Stimulated activated CD8-positive, alpha-beta memory T cell treated with anti-CD3 and anti-CD28 coated beads, Interleukin-7, amount 100 ng/mL, for 4 hours (primary cell): ENCODE measurements around the gene SMIM14.
"Not testable (repeated sequence)": the region's sequence is repeated elsewhere in the genome, so short reads cannot be mapped to it uniquely, and the experiment has no call there.

Source experiments
- DNase-seq, 2 donors: peaks; one replicate each; pipeline ENCODE4 v3.0.0-alpha.2; 2020; ENCODE audit warnings: low read depth in 2 of 2

The SMIM14 gene

GRCh38 chr4:39597695-39598381, 40.8 kb downstream of the SMIM14 start:
- DNase-seq, result no peak

DNA sequence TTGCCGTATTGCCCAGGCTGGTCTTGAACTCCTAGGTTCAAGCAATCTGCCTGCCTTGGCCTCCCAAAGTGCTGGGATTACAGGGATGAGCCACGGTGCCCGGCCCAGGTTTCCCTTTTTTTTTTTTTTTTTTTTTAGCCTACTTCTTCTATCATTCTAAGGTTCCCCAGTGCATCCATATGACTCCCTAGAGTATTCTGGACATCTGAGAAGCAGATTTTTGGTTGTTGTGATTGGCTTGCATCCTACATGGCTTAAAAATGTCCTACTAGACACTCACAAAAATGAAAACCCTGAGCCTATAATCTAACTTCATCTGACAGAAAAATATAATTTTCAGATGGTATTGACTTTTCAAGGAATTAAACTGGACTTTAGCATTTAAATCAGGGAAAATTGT, 41.7 kb downstream of the SMIM14 start:
- DNase-seq, result no peak

- no peak for DNase-seq
Measured at GRCh38 chr4:39591290-39591689, 47.4 kb downstream of the SMIM14 start.

- DNase-seq, result no peak
Measured at GRCh38 chr4:39587881-39588280, 50.8 kb downstream of the SMIM14 start.

- DNase-seq, result no peak
Measured at GRCh38 chr4:39574946-39575345, 63.7 kb downstream of the SMIM14 start.

DNA sequence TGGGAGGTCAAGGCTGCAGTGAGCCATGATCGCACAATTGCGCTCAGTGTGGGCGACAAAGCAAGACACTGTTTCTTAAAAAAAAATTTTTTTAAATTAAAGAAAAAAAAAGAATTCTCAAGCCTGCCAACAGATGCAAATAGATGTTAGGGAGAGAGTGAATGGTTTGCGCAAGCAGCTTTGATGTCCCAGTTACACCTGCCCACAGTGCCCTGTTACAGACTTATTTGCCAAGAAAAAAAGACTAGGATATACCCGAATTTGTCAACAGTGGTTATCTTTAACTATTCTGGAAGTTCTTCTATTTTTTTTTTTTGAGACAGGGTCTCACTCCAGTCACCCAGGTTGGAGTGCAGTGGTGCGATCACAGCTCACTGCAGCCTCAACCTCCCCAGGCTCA, 67.2 kb downstream of the SMIM14 start:
- DNase-seq, result no peak

- no peak for DNase-seq
Measured at GRCh38 chr4:39571054-39571453, 67.6 kb downstream of the SMIM14 start.

DNA sequence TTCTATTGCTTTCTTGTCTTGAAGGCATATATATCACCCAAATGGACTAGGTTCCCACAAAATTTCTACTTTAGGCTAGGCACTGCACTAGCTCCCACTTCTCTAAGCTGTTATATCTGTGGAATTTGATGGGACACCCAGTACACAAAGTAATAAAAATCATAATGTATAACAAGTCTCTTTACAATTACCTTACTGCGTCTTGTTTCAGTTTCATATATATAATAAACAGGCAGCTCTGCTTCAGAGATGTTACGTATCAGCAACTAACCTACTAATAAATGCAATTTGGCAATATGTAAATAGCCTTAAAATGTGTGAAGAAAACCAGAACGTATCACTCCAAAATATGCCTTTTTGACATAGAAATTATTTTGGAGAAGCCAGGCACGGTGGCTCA, 69.5 kb downstream of the SMIM14 start:
- DNase-seq, result no peak

DNA sequence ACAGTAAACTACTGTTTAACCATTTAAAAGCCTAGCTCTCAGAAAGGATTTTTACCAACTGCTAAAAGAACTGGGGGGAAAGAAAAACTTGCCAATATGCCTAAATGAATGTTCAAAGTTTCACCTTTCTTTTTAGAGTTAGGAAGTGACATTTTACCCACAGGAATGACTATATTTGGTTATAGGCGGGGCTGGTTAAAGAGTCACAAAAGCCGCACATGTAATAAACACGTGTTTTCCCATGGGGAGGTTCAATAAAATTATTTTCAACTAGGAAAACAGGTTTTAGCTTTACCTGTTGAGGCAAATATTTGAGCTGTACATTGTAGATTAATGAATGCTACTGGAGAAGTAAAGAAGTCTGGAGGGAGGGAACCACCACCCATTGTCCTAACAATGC, 69.9 kb downstream of the SMIM14 start:
- no peak for DNase-seq

- DNase-seq, result no peak
Measured at GRCh38 chr4:39565878-39566600, 72.6 kb downstream of the SMIM14 start.

DNA sequence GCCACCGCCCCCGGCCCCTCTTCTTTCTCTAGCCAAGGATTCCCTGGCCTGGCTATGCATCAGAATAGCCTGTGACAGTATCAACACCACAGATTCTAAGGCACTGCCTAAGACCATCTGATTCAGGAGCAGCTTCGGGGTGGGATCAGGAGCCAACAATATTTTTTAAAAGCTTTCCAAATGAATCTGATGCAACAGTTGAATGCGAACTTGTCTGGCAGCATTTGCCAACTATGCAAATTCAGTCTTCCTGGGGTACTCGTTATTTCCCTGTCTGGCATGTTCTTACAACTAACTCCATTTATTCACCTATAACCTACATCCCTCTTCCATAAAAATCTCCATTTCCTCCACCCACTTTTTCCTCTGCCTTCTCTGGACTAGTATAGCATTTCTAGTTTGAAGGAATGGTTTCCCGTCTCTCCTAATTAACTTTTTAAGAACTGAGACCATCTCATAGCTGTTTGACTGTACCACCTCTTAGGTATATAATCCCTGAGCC, 75.3 kb downstream of the SMIM14 start:
- no peak for DNase-seq

DNA sequence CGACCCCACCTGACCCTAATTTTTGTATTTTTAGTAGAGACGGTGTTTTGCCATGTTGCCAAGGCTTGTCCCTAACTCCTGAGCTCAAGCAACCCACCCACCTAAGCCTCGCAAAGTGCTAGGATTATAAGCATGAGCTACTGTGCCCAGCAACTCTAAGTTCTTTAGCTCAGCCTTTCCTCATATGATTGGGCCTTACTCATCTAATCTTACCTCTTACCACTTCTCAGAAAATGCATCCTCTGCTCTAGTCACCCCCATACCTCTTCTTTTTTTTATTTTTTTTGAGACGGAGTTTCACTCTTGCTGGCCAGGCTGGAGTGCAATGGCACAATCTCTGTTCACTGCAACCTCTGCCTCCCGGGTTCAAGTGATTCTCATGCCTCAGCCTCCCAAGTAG, 75.9 kb downstream of the SMIM14 start:
- DNase-seq, result no peak

GRCh38 chr4:39559626-39560025, 79.0 kb downstream of the SMIM14 start:
- DNase-seq, result no peak

DNA sequence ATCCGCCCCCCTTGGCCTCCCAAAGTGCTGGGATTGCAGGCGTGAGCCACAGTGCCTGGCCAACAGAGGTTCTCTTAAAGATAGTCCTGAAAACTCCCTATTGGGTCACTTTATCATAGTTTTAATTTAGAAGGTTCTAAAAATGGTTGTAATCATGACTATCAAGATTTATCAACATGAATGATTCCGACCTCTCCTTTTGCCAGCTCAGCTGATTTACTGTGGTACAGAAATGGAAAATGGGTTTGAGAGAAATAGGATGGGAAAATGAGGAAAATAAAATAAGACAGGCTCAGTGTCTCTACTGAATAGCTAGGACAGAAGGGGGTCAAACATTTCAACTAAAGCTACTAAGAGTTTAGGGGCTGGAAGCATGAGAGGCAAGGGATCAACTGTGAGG, 83.2 kb downstream of the SMIM14 start:
- DNase-seq, result no peak

- no peak for DNase-seq
Measured at GRCh38 chr4:39548425-39549067, 90.1 kb downstream of the SMIM14 start.

- no peak for DNase-seq
Measured at GRCh38 chr4:39544580-39545315, 93.9 kb downstream of the SMIM14 start.

- not testable (repeated sequence) for DNase-seq
Measured at GRCh38 chr4:39544080-39544479, 94.6 kb downstream of the SMIM14 start.

DNA sequence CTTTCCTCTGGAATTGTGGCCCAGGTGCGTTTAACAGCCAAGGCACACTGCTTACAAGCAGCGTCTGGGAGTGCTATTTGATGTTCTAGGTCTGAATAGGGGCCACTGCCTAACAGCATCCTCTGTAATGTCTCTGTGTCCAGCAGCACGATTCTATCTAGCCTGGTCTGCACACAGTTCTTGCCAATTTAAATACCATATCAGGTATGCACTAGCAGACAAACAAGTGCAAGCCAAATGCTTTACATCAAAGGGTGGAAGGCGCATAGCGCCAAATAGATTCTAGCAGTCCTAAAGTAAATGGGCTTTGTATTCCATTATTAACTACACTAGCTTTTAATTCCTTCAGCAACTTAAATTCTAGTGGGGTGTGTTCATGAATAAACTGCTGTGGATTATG, 95.6 kb downstream of the SMIM14 start:
- no peak for DNase-seq

GRCh38 chr4:39542611-39543012, 96.1 kb downstream of the SMIM14 start:
- no peak for DNase-seq

DNA sequence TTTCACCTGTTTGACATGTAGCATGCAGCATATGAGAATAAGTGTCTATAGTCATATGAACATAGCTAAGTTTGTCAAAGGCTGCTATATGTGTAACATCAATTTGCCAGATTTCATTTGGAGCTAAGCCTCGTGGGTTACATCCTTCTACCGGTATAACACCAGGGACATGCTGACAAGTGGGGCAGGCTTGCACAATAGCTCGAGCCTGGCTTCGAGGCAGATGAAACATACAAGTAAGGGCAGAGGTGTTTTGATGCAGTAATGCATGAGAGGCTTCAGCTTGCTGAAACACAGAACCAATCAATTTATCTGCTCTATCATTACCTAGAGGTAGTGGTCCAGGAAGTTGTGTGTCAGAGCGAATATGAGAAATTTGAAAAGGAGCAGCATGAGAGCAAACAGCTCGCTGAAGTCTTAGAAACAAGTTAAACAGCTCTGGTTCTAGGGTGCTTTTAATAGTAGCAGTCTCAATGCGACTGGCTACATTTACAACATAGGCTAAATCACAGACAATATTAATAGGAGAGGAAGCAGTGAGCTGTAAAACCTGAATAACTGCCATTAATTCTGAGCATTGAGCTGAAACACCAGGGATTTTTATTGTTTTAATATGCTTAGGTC, 96.6 kb downstream of the SMIM14 start:
- no peak for DNase-seq

DNA sequence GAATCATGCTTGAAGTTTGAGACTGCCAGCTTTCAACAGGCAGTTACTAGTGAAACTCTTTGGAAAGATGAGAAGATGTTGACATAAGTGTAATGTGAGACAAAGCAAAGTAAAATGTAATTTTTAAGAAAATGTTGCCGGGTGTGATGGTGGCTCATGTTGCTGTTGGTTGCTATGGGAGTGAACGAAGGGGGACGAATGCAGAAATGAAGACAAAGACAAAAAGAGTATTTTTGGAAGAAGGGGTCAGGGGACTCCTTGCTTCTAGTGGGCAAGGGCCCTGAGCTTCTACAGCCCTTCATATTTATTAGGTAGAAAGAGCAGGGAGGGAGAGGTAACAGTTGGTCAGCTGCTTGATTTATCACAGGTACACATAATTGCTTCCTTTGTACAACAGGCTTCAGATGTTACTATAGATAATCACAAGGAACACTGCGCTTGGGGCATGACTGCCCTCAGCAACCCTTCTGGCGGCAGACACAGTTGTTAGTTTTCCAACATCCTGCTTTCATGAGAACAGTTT, 99.5 kb downstream of the SMIM14 start:
- DNase-seq, result no peak
